ENCODE data around the gene BBS7.

DNA sequence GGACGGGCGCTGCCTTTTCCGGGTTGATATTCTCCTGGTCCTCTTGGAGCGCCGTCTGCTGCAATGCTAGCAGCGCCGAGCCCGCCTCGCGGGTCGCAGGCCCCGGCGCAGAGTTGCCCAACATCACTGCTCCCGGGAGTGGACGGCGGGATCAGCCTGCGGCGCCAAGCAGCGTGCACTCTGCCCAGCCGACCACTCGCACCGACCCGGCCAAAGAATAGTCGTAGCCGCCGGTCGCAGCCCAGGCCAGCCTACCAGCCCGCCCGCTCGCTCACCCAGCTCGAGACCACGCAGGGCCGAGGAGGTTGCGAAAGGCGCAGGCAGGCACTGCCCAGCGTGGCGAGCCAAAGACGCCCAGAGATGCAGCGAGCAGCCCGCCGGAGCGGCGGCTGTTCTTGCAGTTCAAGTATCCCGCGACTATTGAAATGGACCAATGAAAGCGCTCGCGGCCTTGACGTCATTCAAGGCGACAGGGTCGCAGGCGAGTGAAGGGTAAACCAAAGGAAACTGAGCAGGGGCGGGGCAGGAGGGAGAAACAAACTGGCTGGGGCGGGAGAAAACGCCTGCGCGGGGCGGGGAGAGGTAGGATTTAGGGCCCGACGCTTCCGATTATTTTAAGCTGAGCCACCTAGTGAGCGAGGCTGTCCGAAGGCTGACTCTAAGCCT, 46.6 kb downstream of the BBS7 start, which contains the start of gene CCNA2:
- TF ChIP-seq ZNF384 (IDR thresholded peaks at IDR 0.05; ENCODE audit: borderline replicate concordance, low read depth, low read length) (no peak), ASH2L (IDR thresholded peaks at IDR 0.05; ENCODE audit: borderline replicate concordance, low read depth) (no peak), CEBPB (IDR thresholded peaks at IDR 0.05; ENCODE audit: borderline replicate concordance in 1 of 2, low read depth in 2 of 2, low read length in 2 of 2) (no peak), POLR2AphosphoS5 (IDR thresholded peaks at IDR 0.05; ENCODE audit: low read length) (peak; percentile 85)
- TF ChIP-seq, protein P1, sequence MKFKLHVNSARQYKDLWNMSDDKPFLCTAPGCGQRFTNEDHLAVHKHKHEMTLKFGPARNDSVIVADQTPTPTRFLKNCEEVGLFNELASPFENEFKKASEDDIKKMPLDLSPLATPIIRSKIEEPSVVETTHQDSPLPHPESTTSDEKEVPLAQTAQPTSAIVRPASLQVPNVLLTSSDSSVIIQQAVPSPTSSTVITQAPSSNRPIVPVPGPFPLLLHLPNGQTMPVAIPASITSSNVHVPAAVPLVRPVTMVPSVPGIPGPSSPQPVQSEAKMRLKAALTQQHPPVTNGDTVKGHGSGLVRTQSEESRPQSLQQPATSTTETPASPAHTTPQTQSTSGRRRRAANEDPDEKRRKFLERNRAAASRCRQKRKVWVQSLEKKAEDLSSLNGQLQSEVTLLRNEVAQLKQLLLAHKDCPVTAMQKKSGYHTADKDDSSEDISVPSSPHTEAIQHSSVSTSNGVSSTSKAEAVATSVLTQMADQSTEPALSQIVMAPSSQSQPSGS (IDR thresholded peaks at IDR 0.05; ENCODE audit: low read length), result no peak
